HEK293 (cell line): ENCODE measurements around the gene PANX2.
A peak's percentile ranks its signal among the peaks of the same experiment; 100 is the strongest.

Experiments used
- EGR2 ChIP-seq: fragments of 450-650 bp; formaldehyde crosslinking; IDR thresholded peaks from 2 replicates; pipeline ENCODE4 v1.5.1; 2016; ENCODE audit warnings: low read depth, missing biosample characterization, missing genetic modification characterization
- GLIS2 ChIP-seq: fragments of 450-650 bp; formaldehyde crosslinking; IDR thresholded peaks from 2 replicates; pipeline ENCODE4 v1.5.1; 2016; ENCODE audit warnings: missing biosample characterization, missing genetic modification characterization
- HIC1 ChIP-seq: fragments of 450-650 bp; formaldehyde crosslinking; IDR thresholded peaks from 2 replicates; pipeline ENCODE4 v1.5.1; 2016; ENCODE audit warnings: missing biosample characterization, missing genetic modification characterization
- KLF1 ChIP-seq: fragments of 450-650 bp; formaldehyde crosslinking; IDR thresholded peaks from 2 replicates; pipeline ENCODE4 v1.5.1; 2016; ENCODE audit warnings: missing biosample characterization, missing genetic modification characterization
- MEIS1 ChIP-seq: sonication (generic); formaldehyde crosslinking; IDR thresholded peaks from 2 replicates; pipeline ENCODE4 v1.8.1; 2022; ENCODE audit warnings: missing genetic modification reagents, mild to moderate bottlenecking, borderline replicate concordance
- RBAK ChIP-seq: fragments of 450-650 bp; formaldehyde crosslinking; IDR thresholded peaks from 2 replicates; pipeline ENCODE4 v1.5.1; 2016; ENCODE audit warnings: missing biosample characterization, missing genetic modification characterization
- SALL2 ChIP-seq: fragments of 450-650 bp; formaldehyde crosslinking; IDR thresholded peaks from 2 replicates; pipeline ENCODE4 v1.5.0; 2017; ENCODE audit warnings: missing biosample characterization, mild to moderate bottlenecking, missing genetic modification characterization, borderline replicate concordance
- ZBTB20 ChIP-seq: fragments of 450-650 bp; formaldehyde crosslinking; IDR thresholded peaks from 2 replicates; pipeline ENCODE4 v1.5.1; 2016; ENCODE audit warnings: missing biosample characterization, missing genetic modification characterization
- ZBTB26 ChIP-seq: fragments of 450-650 bp; formaldehyde crosslinking; optimal IDR thresholded peaks from 2 replicates; pipeline ENCODE3; 2016; ENCODE audit warnings: missing biosample characterization, mild to moderate bottlenecking, missing genetic modification characterization
- ZFHX2 ChIP-seq: fragments of 450-650 bp; formaldehyde crosslinking; conservative IDR thresholded peaks from 2 replicates; pipeline ENCODE4 v1.5.1; 2016; ENCODE audit warnings: missing biosample characterization, missing genetic modification characterization
- ZFP3 ChIP-seq: fragments of 450-650 bp; formaldehyde crosslinking; IDR thresholded peaks from 2 replicates; pipeline ENCODE4 v1.5.1; 2016; ENCODE audit warnings: low read depth, missing biosample characterization, missing genetic modification characterization
- ZIC2 ChIP-seq: fragments of 450-650 bp; formaldehyde crosslinking; IDR thresholded peaks from 2 replicates; pipeline ENCODE4 v1.5.1; 2016; ENCODE audit warnings: missing biosample characterization, missing genetic modification characterization
- ZNF148 ChIP-seq: fragments of 450-650 bp; formaldehyde crosslinking; IDR thresholded peaks from 2 replicates; pipeline ENCODE4 v1.5.0; 2017; ENCODE audit warnings: missing biosample characterization, missing genetic modification characterization, borderline replicate concordance
- ZNF23 ChIP-seq: fragments of 450-650 bp; formaldehyde crosslinking; IDR thresholded peaks from 2 replicates; pipeline ENCODE4 v1.5.1; 2016; ENCODE audit warnings: missing biosample characterization, missing genetic modification characterization, borderline replicate concordance
- ZNF280C ChIP-seq: fragments of 450-650 bp; formaldehyde crosslinking; IDR thresholded peaks from 2 replicates; pipeline ENCODE4 v1.5.1; 2016; ENCODE audit warnings: missing biosample characterization, missing genetic modification characterization
- ZNF292 ChIP-seq: fragments of 450-650 bp; formaldehyde crosslinking; IDR thresholded peaks from 2 replicates; pipeline ENCODE4 v1.5.1; 2016; ENCODE audit warnings: low read depth, missing biosample characterization, missing genetic modification characterization, borderline replicate concordance
- ZNF350 ChIP-seq: fragments of 450-650 bp; formaldehyde crosslinking; IDR thresholded peaks from 2 replicates; pipeline ENCODE4 v1.5.0; 2017; ENCODE audit warnings: missing biosample characterization, mild to moderate bottlenecking, missing genetic modification characterization
- ZNF513 ChIP-seq: fragments of 450-650 bp; IDR thresholded peaks from 2 replicates; pipeline ENCODE4 v1.5.1; 2018; ENCODE audit warnings: missing biosample characterization, missing genetic modification characterization
- ZNF514 ChIP-seq: fragments of 450-650 bp; formaldehyde crosslinking; IDR thresholded peaks from 2 replicates; pipeline ENCODE4 v1.5.1; 2016; ENCODE audit warnings: missing biosample characterization, missing genetic modification characterization
- ZNF521 ChIP-seq: fragments of 450-650 bp; formaldehyde crosslinking; IDR thresholded peaks from 2 replicates; pipeline ENCODE4 v1.5.1; 2017; ENCODE audit warnings: missing biosample characterization, mild to moderate bottlenecking, missing genetic modification characterization
- ZNF560 ChIP-seq: fragments of 450-650 bp; formaldehyde crosslinking; IDR thresholded peaks from 2 replicates; pipeline ENCODE4 v1.5.1; 2017; ENCODE audit warnings: missing biosample characterization, missing genetic modification characterization, borderline replicate concordance
- ZNF624 ChIP-seq: fragments of 450-650 bp; formaldehyde crosslinking; IDR thresholded peaks from 2 replicates; pipeline ENCODE4 v1.5.1; 2017; ENCODE audit warnings: missing biosample characterization, missing genetic modification characterization
- ZNF692 ChIP-seq: fragments of 450-650 bp; formaldehyde crosslinking; IDR thresholded peaks from 2 replicates; pipeline ENCODE4 v1.5.1; 2016; ENCODE audit warnings: missing biosample characterization, missing genetic modification characterization

The PANX2 gene

GRCh38 chr22:50215297-50216054 lies 44.9 kb downstream of the PANX2 start (continued):
- no peak for TF ChIP-seq ZNF148 (tag by site-specific recombination)
- no peak for TF ChIP-seq MEIS1 (CRISPR knock-in tag)
- no peak for TF ChIP-seq ZNF560
- 0 out of 2 replicates have a peak, but pooled peaks have one; percentile 31 for TF ChIP-seq EGR2 (tag by site-specific recombination)
- TF ChIP-seq ZNF280C (tag by site-specific recombination): no peak
- no peak for TF ChIP-seq RBAK (tag by site-specific recombination)
- TF ChIP-seq ZNF692 (tag by site-specific recombination): no peak
- TF ChIP-seq ZFP3 (tag by site-specific recombination): no peak
- TF ChIP-seq ZNF514 (tag by site-specific recombination): no peak
- no peak for TF ChIP-seq ZBTB20 (tag by site-specific recombination)
- TF ChIP-seq ZBTB26 (tag by site-specific recombination): no peak
- TF ChIP-seq SALL2 (tag by site-specific recombination): no peak
- no peak for TF ChIP-seq ZNF292 (tag by site-specific recombination)
- no peak for TF ChIP-seq ZNF624 (tag by site-specific recombination)
- 0 out of 2 replicates have a peak, but pooled peaks have one; percentile 31 for TF ChIP-seq GLIS2 (tag by site-specific recombination)
- no peak for TF ChIP-seq ZNF350 (tag by site-specific recombination)
- TF ChIP-seq ZNF521: no peak
- no peak for TF ChIP-seq ZNF513 (tag by site-specific recombination)
- peak; percentile 82 for TF ChIP-seq KLF1 (tag by site-specific recombination)
- no peak for TF ChIP-seq ZNF23 (tag by site-specific recombination)
- TF ChIP-seq ZIC2: no peak
- peak; percentile 48; the same call in 1 of the 2 replicates for TF ChIP-seq ZFHX2 (tag by site-specific recombination)
- peak; percentile 81 for TF ChIP-seq HIC1 (tag by site-specific recombination)
